Stimulated activated naive CD8-positive, alpha-beta T cell treated with anti-CD3 and anti-CD28 coated beads, Interleukin-15, amount 100 ng/mL, for 72 hours (primary cell): ENCODE data around the gene MOK.
"Not testable (repeated sequence)": the region's sequence is repeated elsewhere in the genome, so short reads cannot be mapped to it uniquely, and the experiment has no call there.

Experiments used
- ATAC-seq: fragments of 150-1000 bp; cut with Tn5 transposase; 2 replicates; pipeline ENCODE4 v1.10.0; 2021; ENCODE audit warnings: mild to moderate bottlenecking, moderate library complexity
- DNase-seq, 2 donors: peaks; one replicate each; pipeline ENCODE4 v3.0.0; 2021 to 2022
- H3K27ac Mint-ChIP-seq, 2 donors: one replicate each; pipeline ENCODE4 v1.8.0; 2022; ENCODE audit warnings: mild to moderate bottlenecking in 2 of 2, mixed read lengths in 2 of 2, moderate library complexity in 2 of 2
- H3K27me3 Mint-ChIP-seq: one replicate; pipeline ENCODE4 v1.8.0; 2022; ENCODE audit warnings: mixed read lengths
- H3K4me1 Mint-ChIP-seq: one replicate; pipeline ENCODE4 v1.8.0; 2022; ENCODE audit warnings: mild to moderate bottlenecking, mixed read lengths
- H3K4me3 Mint-ChIP-seq, 2 donors: one replicate each; pipeline ENCODE4 v1.8.0; 2022; ENCODE audit warnings: mild to moderate bottlenecking in 2 of 2, mixed read lengths in 2 of 2, moderate library complexity in 1 of 2
- H3K9me3 Mint-ChIP-seq, 2 donors: one replicate each; pipeline ENCODE4 v1.8.0; 2022; ENCODE audit warnings: mixed read lengths in 2 of 2

MOK gene

GRCh38 chr14:102316338-102316742 is 11.4 kb upstream of the MOK start:
- Mint-ChIP-seq H3K27ac (peak overlapping the region in 1 of 2 donors; percentile 100), H3K27me3 (no peaks in the 10 kb centered on the region), H3K9me3 (no peaks in the 10 kb centered on the region), H3K4me1 (peaks cover 63% of the 10 kb centered on the region), H3K4me3 (peak overlapping the region; percentile 91 to 99)
- peak in 1 of 2 donors; percentile 32 for DNase-seq
- ATAC-seq = no peak

- H3K27me3 Mint-ChIP-seq = no peaks in the 10 kb centered on the region
- peak overlapping the region in 1 of 2 donors; percentile 27 for H3K27ac Mint-ChIP-seq
- H3K4me3 Mint-ChIP-seq = peak overlapping the region; percentile 82 to 92
- H3K9me3 Mint-ChIP-seq = no peaks in the 10 kb centered on the region
- ATAC-seq (no peak), DNase-seq (no peak)
- peaks cover 51% of the 10 kb centered on the region for H3K4me1 Mint-ChIP-seq
Observed at GRCh38 chr14:102315121-102315520, 10.2 kb upstream of the MOK start.

GRCh38 chr14:102314242-102315011 is 9.5 kb upstream of the MOK start:
- Mint-ChIP-seq H3K9me3 (no peaks in the 10 kb centered on the region), H3K27me3 (no peaks in the 10 kb centered on the region), H3K4me3 (peak overlapping the region; percentile 82 to 92), H3K4me1 (peaks cover 50% of the 10 kb centered on the region), H3K27ac (peak overlapping the region in 1 of 2 donors; percentile 89)
- DNase-seq (peak; percentile 77 to 81), ATAC-seq (peak; percentile 70)

- Mint-ChIP-seq H3K27me3 (no peaks in the 10 kb centered on the region), H3K9me3 (no peaks in the 10 kb centered on the region), H3K4me1 (peaks cover 15% of the 10 kb centered on the region), H3K27ac (no peak overlapping the region), H3K4me3 (peak overlapping the region in 1 of 2 donors; percentile 50)
- DNase-seq = no peak
- ATAC-seq = no peak
Observed at GRCh38 chr14:102303664-102304063, 1.3 kb downstream of the MOK start.

DNA sequence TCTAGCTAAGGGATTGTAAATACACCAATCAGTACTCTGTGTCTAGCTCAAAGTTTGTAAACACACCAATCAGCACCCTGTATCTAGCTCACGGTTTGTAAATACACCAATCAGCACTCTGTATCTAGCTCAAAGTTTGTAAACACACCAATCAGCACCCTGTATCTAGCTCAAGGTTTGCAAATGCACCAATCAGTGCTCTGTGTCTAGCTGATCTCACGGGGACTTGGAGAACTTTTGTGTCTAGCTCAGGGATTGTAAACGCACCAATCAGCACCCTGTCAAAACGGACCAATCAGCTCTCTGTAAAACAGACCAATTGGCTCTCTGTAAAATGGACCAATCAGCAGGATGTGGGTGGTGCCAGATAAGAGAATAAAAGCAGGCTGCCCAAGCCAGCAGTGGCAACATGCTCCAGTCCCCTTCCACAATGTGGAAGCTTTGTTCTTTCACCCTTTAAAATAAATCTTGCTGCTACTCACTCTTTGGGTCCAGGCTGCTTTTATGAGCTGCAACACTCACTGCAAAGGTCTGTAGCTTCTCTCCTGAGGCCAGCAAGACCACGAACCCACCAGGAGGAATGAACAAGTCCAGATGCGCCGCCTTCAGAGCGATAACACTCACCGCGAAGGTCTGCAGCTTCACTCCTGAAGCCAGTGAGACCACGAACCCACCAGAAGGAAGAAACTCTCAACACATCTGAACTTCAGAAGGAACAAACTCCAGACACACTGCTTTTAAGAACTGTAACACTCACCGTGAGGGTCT is 6.5 kb downstream of the MOK start:
- H3K27me3 Mint-ChIP-seq, ATAC-seq, H3K4me1 Mint-ChIP-seq, H3K27ac Mint-ChIP-seq, DNase-seq, H3K9me3 Mint-ChIP-seq: not testable (repeated sequence)
- H3K4me3 Mint-ChIP-seq = peak overlapping the region in 1 of 2 donors; percentile 32

DNA sequence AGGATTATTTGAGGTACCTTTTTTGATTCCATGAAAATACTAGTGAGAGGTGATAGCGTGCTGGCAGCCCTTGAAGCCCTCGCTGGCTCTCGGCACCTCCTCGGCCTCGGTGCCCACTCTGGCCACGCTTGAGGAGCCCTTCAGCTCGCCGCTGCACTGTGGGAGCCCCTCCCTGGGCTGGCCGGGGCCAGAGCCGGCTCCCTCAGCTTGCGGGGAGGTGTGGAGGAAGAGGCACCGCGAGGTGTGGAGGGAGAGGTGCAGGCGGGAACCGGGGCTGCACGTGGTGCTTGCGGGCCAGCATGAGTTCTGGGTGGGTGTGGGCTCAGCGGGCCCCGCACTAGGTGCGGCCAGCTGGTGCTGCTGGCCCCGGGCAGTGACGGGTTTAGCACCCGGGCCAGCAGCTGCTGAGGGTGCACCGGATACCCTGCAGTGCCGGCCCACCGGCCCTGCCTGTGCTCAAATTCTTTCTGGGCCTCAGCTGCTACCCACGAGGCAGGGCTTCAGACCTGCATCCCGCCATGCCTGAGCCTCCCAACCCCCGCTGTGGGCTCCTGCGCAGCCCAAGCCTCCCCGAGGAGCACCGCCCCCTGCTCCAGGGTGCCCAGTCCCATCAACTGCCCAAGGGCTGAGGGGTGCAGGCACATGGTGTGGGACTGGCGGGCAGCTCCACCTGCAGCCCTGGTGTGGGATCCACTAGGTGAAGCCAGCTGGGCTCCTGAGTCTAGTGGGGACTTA is 7.4 kb downstream of the MOK start:
- ATAC-seq (no peak), DNase-seq (no peak)
- Mint-ChIP-seq H3K27me3 (no peaks in the 10 kb centered on the region), H3K4me1 (peaks cover 5% of the 10 kb centered on the region), H3K27ac (no peak overlapping the region), H3K9me3 (no peaks in the 10 kb centered on the region), H3K4me3 (no peak overlapping the region)

DNA sequence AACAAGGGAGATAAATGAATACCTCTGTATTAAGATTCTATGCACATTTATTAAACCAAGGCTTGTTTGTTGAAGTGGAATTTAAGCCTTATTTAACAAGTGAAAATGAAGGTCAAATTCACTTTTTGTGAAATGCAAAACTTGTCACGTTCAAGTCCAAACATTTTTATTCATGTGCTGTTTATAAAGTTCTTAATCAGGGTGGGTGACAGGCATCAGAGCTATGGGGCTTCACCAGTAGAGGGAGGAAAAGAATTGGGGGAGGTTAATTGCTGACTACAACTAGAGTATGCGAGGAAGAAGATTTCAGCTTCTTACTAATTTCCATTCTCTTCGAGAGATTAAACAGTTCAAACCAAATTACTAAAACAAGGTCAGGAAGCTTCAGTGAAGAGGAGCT is 9.7 kb downstream of the MOK start:
- DNase-seq (no peak), ATAC-seq (no peak)
- Mint-ChIP-seq H3K4me1 (peaks cover 5% of the 10 kb centered on the region), H3K4me3 (no peak overlapping the region), H3K27me3 (no peaks in the 10 kb centered on the region), H3K9me3 (no peaks in the 10 kb centered on the region), H3K27ac (no peak overlapping the region)

DNA sequence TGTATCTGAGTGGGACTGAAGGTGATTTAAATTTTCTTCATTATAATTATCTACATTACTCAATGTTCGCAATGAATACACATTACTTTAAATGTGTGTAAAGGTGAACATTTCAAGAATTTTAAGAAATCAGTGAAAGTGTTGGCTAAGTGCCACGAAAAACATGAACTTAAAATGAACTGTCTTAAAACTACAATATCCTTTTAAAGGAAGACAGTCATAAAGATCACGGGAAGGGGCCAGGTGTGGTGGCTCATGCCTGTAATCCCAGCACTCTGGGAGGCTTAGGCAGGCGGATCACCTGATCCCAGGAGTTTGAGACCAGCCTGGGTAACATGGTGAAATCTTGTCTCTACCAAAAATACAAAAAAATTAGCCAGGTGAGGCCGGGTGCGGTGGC is 11.2 kb downstream of the MOK start:
- no peaks in the 10 kb centered on the region for H3K9me3 Mint-ChIP-seq
- ATAC-seq = no peak
- H3K4me1 Mint-ChIP-seq = peaks cover 4% of the 10 kb centered on the region
- H3K27me3 Mint-ChIP-seq = no peaks in the 10 kb centered on the region
- no peak for DNase-seq
- H3K4me3 Mint-ChIP-seq = no peak overlapping the region
- no peak overlapping the region for H3K27ac Mint-ChIP-seq

DNA sequence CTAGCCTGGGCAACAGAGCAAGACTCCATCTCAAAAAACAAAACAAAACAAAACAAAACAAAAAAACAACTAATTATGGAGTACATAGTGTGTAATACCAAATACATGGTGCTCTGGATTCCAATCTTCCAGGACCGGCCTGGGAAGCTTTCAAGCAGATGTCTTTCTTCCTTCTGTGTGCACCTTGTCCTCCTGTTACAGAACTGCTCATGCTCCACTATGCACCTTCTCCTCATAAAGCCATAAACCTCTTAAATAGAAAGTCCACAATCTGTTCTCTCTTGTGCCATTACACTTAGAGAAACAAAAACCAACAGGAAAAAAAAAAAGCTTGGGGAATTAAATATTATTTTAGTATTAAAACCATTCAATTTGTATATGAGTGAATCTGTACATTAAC is 12.5 kb downstream of the MOK start:
- Mint-ChIP-seq H3K4me1 (no peaks in the 10 kb centered on the region), H3K27me3 (no peaks in the 10 kb centered on the region), H3K9me3 (no peaks in the 10 kb centered on the region), H3K4me3 (no peak overlapping the region), H3K27ac (no peak overlapping the region)
- no peak for ATAC-seq
- DNase-seq = no peak

GRCh38 chr14:102288139-102288538 is 16.8 kb downstream of the MOK start:
- no peaks in the 10 kb centered on the region for H3K9me3 Mint-ChIP-seq
- no peak for DNase-seq
- H3K4me3 Mint-ChIP-seq = no peak overlapping the region
- H3K27ac Mint-ChIP-seq = no peak overlapping the region
- H3K4me1 Mint-ChIP-seq = no peaks in the 10 kb centered on the region
- no peak for ATAC-seq
- no peaks in the 10 kb centered on the region for H3K27me3 Mint-ChIP-seq

DNA sequence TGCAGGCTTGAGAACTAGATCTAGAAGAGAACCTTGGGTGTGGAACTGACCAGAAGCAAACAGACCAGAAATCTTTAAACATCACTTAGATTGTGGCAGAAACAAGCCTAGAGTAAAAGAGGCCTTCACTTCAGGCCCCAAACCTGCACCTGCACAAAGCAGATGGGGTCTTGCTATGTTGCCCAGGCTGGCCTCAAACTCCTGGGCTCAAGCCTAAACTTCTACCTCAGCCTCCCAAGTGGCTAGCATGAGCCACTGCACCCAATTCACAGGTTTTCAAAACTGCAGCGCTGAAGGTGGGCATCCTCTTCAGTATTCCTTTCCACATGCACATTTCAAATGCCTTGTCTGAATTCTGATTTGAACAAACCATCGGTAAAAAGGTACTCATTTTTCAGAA is 19.9 kb downstream of the MOK start:
- Mint-ChIP-seq H3K27ac (no peak overlapping the region), H3K27me3 (no peaks in the 10 kb centered on the region), H3K4me3 (no peak overlapping the region), H3K4me1 (no peaks in the 10 kb centered on the region), H3K9me3 (no peaks in the 10 kb centered on the region)
- ATAC-seq = no peak
- no peak for DNase-seq

DNA sequence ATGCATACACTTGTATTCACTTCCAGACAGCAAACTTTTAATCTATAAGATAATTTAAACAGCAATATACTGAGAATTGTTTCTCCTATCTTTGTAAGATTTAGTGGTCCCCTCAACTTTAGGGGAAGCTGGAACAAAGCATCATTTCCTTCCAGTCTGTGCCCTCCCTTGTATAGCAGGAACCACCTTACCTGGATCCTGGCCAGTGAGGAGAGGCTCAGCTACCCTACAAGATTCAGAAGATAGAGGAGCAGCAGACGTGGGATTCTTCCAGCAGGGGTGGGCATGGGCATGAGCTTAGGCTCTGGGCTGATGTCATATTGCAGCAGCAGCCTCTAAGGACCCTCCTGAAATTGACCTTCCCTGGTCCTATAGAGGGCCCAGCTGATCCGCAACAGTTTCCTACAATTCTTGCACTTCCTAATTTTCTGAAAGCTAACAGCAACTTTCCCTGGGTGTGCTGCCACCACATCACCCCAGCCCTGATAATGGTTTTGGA is 21.3 kb downstream of the MOK start:
- H3K4me1 Mint-ChIP-seq = no peaks in the 10 kb centered on the region
- no peak for ATAC-seq
- no peak for DNase-seq

GRCh38 chr14:102282751-102283465 is 22.1 kb downstream of the MOK start:
- H3K4me1 Mint-ChIP-seq = no peaks in the 10 kb centered on the region
- no peak overlapping the region for H3K27ac Mint-ChIP-seq
- no peaks in the 10 kb centered on the region for H3K9me3 Mint-ChIP-seq
- DNase-seq (no peak), ATAC-seq (no peak)
- no peak overlapping the region for H3K4me3 Mint-ChIP-seq
- no peaks in the 10 kb centered on the region for H3K27me3 Mint-ChIP-seq

More for the DNA sequence above, 21.3 kb downstream of the MOK start:
- Mint-ChIP-seq H3K27me3 (no peaks in the 10 kb centered on the region), H3K27ac (no peak overlapping the region), H3K9me3 (no peaks in the 10 kb centered on the region), H3K4me3 (no peak overlapping the region)

DNA sequence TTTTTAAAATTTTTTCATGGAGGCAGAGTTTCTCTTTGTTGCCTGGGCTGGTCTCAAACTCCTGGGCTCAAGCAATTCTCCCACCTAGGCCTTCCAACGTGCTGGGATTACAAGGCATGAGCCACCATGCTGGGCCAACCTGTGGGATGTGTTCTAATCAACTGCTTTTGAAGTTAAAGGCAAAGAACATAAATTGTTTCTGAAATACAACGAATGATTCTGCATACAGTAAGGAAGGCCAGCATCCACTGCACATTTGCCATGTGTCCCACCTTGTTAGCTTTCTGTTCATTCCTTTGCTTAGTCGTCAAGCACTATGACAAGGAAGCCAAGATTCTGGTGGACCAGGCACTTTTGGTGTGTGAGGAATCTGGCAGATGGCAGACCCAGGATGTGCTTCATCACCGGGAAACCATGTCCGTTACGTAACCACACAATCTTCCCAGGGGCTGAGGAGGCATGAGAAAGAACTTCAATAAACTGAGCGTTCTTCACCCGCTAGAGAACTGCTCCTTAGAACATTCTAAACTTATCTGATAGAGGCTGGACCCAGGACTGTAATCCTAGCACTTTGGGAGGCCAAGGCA is 24.5 kb downstream of the MOK start:
- Mint-ChIP-seq H3K9me3 (no peaks in the 10 kb centered on the region), H3K27ac (no peak overlapping the region), H3K27me3 (no peaks in the 10 kb centered on the region), H3K4me3 (no peak overlapping the region), H3K4me1 (no peaks in the 10 kb centered on the region)
- DNase-seq (no peak), ATAC-seq (no peak)
